Endometrial microvascular endothelial cells (primary cell): ENCODE measurements around the gene OTUD6A. TPM values are rescaled to one million over a fixed set of nuclear protein-coding genes. Genes with fewer than 3 reads are reported as not detected.
"Not testable (repeated sequence)": the region's sequence is repeated elsewhere in the genome, so short reads cannot be mapped to it uniquely, and the experiment has no call there.

ENCODE experiments used
- in situ Hi-C: cut with HindIII; loops from 2 replicates; pipeline ENCODE4 v1.10.0; 2017; ENCODE audit warnings: low sequenced_read_pairs, low pct_unique_long_range_greater_than_20kb; ENCODE audit errors: inconsistent ontology term
- total RNA-seq: library from RNA; depleted of rRNA; stranded (reverse); fragments of >200 nt; gene quantifications from one replicate; pipeline ENCODE4 v1.2.3, GENCODE V29; 2015; ENCODE audit errors: inconsistent ontology term

Gene OTUD6A
- total RNA-seq, 1 donor from 2014 or later: not detected

- in situ Hi-C loops: no loop called here
Measured at GRCh38 chrX:70105229-70105628, 43.0 kb downstream of the OTUD6A start.

- in situ Hi-C loops: not testable (repeated sequence)
Measured at GRCh38 chrX:70111436-70112026, 49.3 kb downstream of the OTUD6A start.

Other genes with a start within 250 kb of the OTUD6A start
- not detected for gene AWAT2, start 12.5 kb upstream of the OTUD6A start, total RNA-seq
- 50.3 TPM for gene IGBP1, start 71.0 kb downstream of the OTUD6A start, total RNA-seq
- gene DGAT2L6, start 115.0 kb downstream of the OTUD6A start, total RNA-seq: not detected
- not detected for gene AWAT1, start 172.2 kb downstream of the OTUD6A start, total RNA-seq
- gene P2RY4, start 197.7 kb downstream of the OTUD6A start, total RNA-seq: not detected
- gene ARR3, start 205.9 kb downstream of the OTUD6A start, total RNA-seq: not detected
- not detected for gene RAB41, start 219.7 kb downstream of the OTUD6A start, total RNA-seq
- gene PDZD11, start 227.5 kb downstream of the OTUD6A start, total RNA-seq: 69.4 TPM
- 24.3 TPM for gene KIF4A, start 227.6 kb downstream of the OTUD6A start, total RNA-seq